Astrocyte (in vitro differentiated cells and primary cell): ENCODE results near the gene METTL8.

Source experiments
- EZH2 ChIP-seq: IDR thresholded peaks from 2 replicates; pipeline ENCODE4 v1.6.1; 2012; ENCODE audit warnings: mild to moderate bottlenecking, low read length, inconsistent platforms; ENCODE audit not compliant: insufficient read depth
- TF ChIP-seq, protein P1 (sequence below): IDR thresholded peaks from 2 replicates; pipeline ENCODE4 v1.5.1; 2011; ENCODE audit warnings: low read depth, mild to moderate bottlenecking, inconsistent platforms, low read length, moderate library complexity; ENCODE audit not compliant: insufficient read depth

DNA sequence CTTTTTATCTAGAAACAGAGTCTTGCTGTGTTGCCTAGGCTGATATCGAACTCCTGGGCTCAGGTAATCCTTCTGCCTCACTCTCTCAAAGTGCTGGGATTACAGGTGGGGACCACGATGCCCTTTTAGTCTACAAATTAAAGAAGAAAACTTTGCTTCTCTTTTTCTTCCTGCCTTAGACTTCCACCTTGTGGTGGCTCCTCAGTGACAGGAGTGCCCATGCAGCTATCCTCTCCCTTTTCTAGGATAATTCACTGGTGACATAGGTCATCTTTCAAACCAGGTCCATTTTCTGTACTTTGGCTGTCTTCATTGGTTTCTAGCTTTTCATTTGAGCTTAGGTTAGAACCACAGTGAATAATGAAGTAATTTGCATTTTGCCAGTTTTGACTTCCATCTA, 13.9 kb upstream of the METTL8 start:
- TF ChIP-seq, protein P1, sequence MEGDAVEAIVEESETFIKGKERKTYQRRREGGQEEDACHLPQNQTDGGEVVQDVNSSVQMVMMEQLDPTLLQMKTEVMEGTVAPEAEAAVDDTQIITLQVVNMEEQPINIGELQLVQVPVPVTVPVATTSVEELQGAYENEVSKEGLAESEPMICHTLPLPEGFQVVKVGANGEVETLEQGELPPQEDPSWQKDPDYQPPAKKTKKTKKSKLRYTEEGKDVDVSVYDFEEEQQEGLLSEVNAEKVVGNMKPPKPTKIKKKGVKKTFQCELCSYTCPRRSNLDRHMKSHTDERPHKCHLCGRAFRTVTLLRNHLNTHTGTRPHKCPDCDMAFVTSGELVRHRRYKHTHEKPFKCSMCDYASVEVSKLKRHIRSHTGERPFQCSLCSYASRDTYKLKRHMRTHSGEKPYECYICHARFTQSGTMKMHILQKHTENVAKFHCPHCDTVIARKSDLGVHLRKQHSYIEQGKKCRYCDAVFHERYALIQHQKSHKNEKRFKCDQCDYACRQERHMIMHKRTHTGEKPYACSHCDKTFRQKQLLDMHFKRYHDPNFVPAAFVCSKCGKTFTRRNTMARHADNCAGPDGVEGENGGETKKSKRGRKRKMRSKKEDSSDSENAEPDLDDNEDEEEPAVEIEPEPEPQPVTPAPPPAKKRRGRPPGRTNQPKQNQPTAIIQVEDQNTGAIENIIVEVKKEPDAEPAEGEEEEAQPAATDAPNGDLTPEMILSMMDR, result no peak
- no peak for TF ChIP-seq EZH2
